Measurements from ENCODE around the gene SPO11.

GRCh38 chr20:57310821-57311514, 18.6 kb upstream of the SPO11 start:
- no peak for TF ChIP-seq CTCF (conservative IDR thresholded peaks at IDR 0.05; ENCODE audit: low read depth, low read length)
- no peak for TF ChIP-seq SMC3 (IDR thresholded peaks at IDR 0.05; ENCODE audit: low read depth, low read length)
- no peak for TF ChIP-seq CHD1 (IDR thresholded peaks at IDR 0.05; ENCODE audit: low read depth, low read length)
- no peak for TF ChIP-seq RAD21 (IDR thresholded peaks at IDR 0.05; ENCODE audit: low read length)
- no peak for TF ChIP-seq BHLHE40 (IDR thresholded peaks at IDR 0.05; ENCODE audit: low read depth, low read length)
- no peak for TF ChIP-seq POLR2A (IDR thresholded peaks at IDR 0.05; ENCODE audit: low read depth, low read length)
- no peak for TF ChIP-seq MAZ (IDR thresholded peaks at IDR 0.05; ENCODE audit: borderline replicate concordance, low read depth, low read length)
- no peak for TF ChIP-seq RFX5 (IDR thresholded peaks at IDR 0.05; ENCODE audit: low read depth, low read length)
- TF ChIP-seq, protein P1, sequence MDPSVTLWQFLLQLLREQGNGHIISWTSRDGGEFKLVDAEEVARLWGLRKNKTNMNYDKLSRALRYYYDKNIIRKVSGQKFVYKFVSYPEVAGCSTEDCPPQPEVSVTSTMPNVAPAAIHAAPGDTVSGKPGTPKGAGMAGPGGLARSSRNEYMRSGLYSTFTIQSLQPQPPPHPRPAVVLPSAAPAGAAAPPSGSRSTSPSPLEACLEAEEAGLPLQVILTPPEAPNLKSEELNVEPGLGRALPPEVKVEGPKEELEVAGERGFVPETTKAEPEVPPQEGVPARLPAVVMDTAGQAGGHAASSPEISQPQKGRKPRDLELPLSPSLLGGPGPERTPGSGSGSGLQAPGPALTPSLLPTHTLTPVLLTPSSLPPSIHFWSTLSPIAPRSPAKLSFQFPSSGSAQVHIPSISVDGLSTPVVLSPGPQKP (IDR thresholded peaks at IDR 0.05; ENCODE audit: borderline replicate concordance, low read depth, low read length) = no peak
- no peak for TF ChIP-seq USF2 (IDR thresholded peaks at IDR 0.05; ENCODE audit: low read depth, low read length)
- no peak for TF ChIP-seq RCOR1 (IDR thresholded peaks at IDR 0.05; ENCODE audit: insufficient replicate concordance, low read length)
- no peak for TF ChIP-seq CEBPB (IDR thresholded peaks at IDR 0.05; ENCODE audit: low read depth, low read length)
- no peak for TF ChIP-seq MXI1 (IDR thresholded peaks at IDR 0.05; ENCODE audit: borderline replicate concordance, low read depth, low read length)
- no peak for TF ChIP-seq MAFK (IDR thresholded peaks at IDR 0.05; ENCODE audit: low read depth, low read length)

Measured in IMR-90 (cell line).